Kidney glomerular epithelial cell (primary cell): Measurements from ENCODE around the gene KRTAP10-1.
"Not testable (repeated sequence)": the region's sequence is repeated elsewhere in the genome, so short reads cannot be mapped to it uniquely, and the experiment has no call there.

Experiments
- DNase-seq: peaks from one replicate; lab custom pipeline; 2025; lab: John Stamatoyannopoulos, UW

Gene KRTAP10-1

GRCh38 chr21:44503006-44503889 is 36.7 kb downstream of the KRTAP10-1 start:
- DNase-seq, result not testable (repeated sequence)

GRCh38 chr21:44502171-44502958 is 37.6 kb downstream of the KRTAP10-1 start:
- no peak for DNase-seq

- no peak for DNase-seq
Observed at GRCh38 chr21:44500111-44500510, 39.9 kb downstream of the KRTAP10-1 start.

GRCh38 chr21:44499631-44500030 is 40.4 kb downstream of the KRTAP10-1 start:
- DNase-seq, result no peak

GRCh38 chr21:44499211-44499560 is 40.8 kb downstream of the KRTAP10-1 start:
- DNase-seq, result no peak

GRCh38 chr21:44498280-44499210 is 41.5 kb downstream of the KRTAP10-1 start:
- DNase-seq, result no peak

- DNase-seq, result no peak
Observed at GRCh38 chr21:44497703-44498126, 42.3 kb downstream of the KRTAP10-1 start.

GRCh38 chr21:44496564-44497550 is 43.1 kb downstream of the KRTAP10-1 start:
- DNase-seq, result no peak

GRCh38 chr21:44495611-44496563 is 44.1 kb downstream of the KRTAP10-1 start:
- DNase-seq, result no peak

GRCh38 chr21:44494956-44495355 is 45.0 kb downstream of the KRTAP10-1 start:
- no peak for DNase-seq

- DNase-seq, result no peak
Observed at GRCh38 chr21:44494418-44494817, 45.6 kb downstream of the KRTAP10-1 start.

- DNase-seq, result no peak
Observed at GRCh38 chr21:44492567-44493385, 47.2 kb downstream of the KRTAP10-1 start.

GRCh38 chr21:44490816-44491215 is 49.2 kb downstream of the KRTAP10-1 start:
- DNase-seq, result no peak

GRCh38 chr21:44490405-44490804 is 49.6 kb downstream of the KRTAP10-1 start:
- no peak for DNase-seq

- no peak for DNase-seq
Observed at GRCh38 chr21:44489962-44490361, 50.0 kb downstream of the KRTAP10-1 start.
